Retinal pigment epithelial cell (primary cell): ENCODE measurements around the gene CHKA.

Experiments used
- DNase-seq: peaks from one replicate; pipeline ENCODE4 v3.0.0-alpha.2; 2010; ENCODE audit warnings: low read depth
- H3K4me3 ChIP-seq: 2 replicates; pipeline ENCODE4 v1.5.1; 2011; ENCODE audit warnings: mild to moderate bottlenecking, low read length, control low read depth, moderate library complexity
- CTCF ChIP-seq: conservative IDR thresholded peaks from 2 replicates; pipeline ENCODE4 v1.5.1; 2011; ENCODE audit warnings: low read depth, low read length, control low read depth, inconsistent platforms

Gene CHKA

DNA sequence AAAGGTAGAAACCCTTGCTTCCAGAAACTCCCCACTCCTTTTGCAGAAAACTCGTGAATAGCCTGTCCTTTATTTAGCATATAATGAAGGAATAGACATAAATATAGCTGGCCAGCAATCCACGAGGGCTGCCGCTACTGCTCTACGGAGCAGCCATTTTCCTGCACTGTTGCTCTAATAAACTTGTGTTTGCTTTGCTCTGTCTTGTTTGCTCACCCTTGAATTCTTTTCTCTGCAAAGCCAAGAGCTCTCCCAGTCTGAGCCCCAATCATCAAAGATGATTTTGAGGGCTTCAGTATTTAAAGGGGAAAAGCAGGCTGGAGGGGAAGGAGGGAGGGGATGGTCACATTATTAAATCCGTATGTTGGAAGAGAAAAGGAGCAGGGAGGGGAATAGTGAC lies 16.6 kb upstream of the CHKA start:
- DNase-seq = no peak
- H3K4me3 ChIP-seq = no peak overlapping the region
- no peak for TF ChIP-seq CTCF

GRCh38 chr11:68136866-68137265 lies 15.7 kb upstream of the CHKA start:
- DNase-seq = no peak
- no peak overlapping the region for H3K4me3 ChIP-seq
- no peak for TF ChIP-seq CTCF

DNA sequence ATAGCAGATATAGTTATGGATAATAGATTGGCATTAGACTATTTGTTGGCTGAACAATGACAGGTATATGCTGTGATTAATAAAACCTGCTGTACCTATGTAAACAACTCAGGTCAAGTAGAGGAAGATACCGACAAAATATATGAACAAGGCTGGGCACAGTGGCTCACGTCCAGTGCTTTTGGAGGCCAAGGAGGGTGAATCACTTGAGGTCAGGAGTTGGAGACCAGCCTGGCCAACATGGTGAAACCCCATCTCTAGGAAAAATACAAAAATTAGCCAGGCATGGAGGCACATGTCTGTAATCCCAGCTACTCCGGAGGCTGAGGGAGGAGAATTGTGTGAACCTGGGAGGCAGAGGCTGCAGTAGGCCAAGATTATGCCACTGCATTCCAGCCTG lies 14.0 kb upstream of the CHKA start:
- no peak for TF ChIP-seq CTCF
- DNase-seq = no peak
- no peak overlapping the region for H3K4me3 ChIP-seq

DNA sequence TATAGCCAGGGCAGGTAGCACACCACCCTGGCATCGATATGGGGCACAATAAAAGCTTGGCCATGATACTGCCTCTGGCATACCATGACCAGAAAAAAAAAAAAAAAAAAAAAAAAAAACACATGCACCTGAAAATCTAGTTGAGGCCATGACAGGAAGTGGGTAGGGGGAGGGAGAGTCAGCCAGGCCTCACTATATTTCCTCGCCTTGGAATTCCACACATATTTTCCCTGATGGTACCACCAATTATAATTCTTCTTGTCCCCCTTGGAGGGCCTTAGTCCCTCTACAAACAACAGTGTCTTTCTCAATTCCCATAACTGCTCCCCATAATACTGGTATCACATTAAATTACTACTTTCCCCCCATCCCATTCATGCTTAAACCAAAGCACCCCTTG lies 12.6 kb upstream of the CHKA start:
- no peak overlapping the region for H3K4me3 ChIP-seq
- DNase-seq = no peak
- no peak for TF ChIP-seq CTCF

- no peak for TF ChIP-seq CTCF
- DNase-seq = no peak
- no peak overlapping the region for H3K4me3 ChIP-seq
These were observed 8.9 kb upstream of the CHKA start for GRCh38 chr11:68130121-68130520.

- peak; percentile 72 for DNase-seq
- TF ChIP-seq CTCF = no peak
- peak overlapping the region; percentile 43 for H3K4me3 ChIP-seq
These were observed 7.6 kb upstream of the CHKA start for GRCh38 chr11:68128682-68129327.

GRCh38 chr11:68127714-68128681 lies 6.8 kb upstream of the CHKA start:
- H3K4me3 ChIP-seq = peak overlapping the region; percentile 43
- no peak for TF ChIP-seq CTCF
- DNase-seq = no peak
